Esophagus (tissue), 2 donors: ENCODE measurements around the gene AGAP2. TPM values are rescaled to one million over a fixed set of nuclear protein-coding genes. Genes with fewer than 3 reads are reported as not detected.
A peak's percentile ranks its signal among the peaks of the same experiment; 100 is the strongest.

Experiments
- H3K27ac ChIP-seq, 2 donors: one replicate each; pipeline ENCODE4 v1.5.1; 2013; ENCODE audit warnings: low read depth in 2 of 2, mild to moderate bottlenecking in 2 of 2, inconsistent platforms in 1 of 2, low read length in 1 of 2, moderate library complexity in 1 of 2
- H3K27me3 ChIP-seq, 2 donors: one replicate each; pipeline ENCODE4 v1.6.1; 2013; ENCODE audit warnings: low read length in 2 of 2, control low read depth in 1 of 2, mild to moderate bottlenecking in 1 of 2; ENCODE audit not compliant: insufficient read depth in 2 of 2, control insufficient read depth in 1 of 2
- H3K36me3 ChIP-seq, 2 donors: one replicate each; pipeline ENCODE4 v1.6.1; 2013; ENCODE audit warnings: low read length in 1 of 2; ENCODE audit not compliant: control insufficient read depth in 2 of 2, insufficient read depth in 2 of 2
- H3K4me1 ChIP-seq, 2 donors: one replicate each; pipeline ENCODE4 v1.6.1; 2013; ENCODE audit warnings: low read length in 1 of 2; ENCODE audit not compliant: control insufficient read depth in 2 of 2, insufficient read depth in 2 of 2
- H3K4me3 ChIP-seq, 2 donors: one replicate each; pipeline ENCODE4 v1.5.1; 2013; ENCODE audit warnings: low read length in 2 of 2, mild to moderate bottlenecking in 2 of 2, low read depth in 1 of 2, moderate library complexity in 1 of 2
- H3K9me3 ChIP-seq, 2 donors: one replicate each; pipeline ENCODE4 v1.6.1; 2013; ENCODE audit warnings: mild to moderate bottlenecking in 2 of 2, low read depth in 1 of 2, low read length in 1 of 2, moderate library complexity in 1 of 2; ENCODE audit not compliant: control insufficient read depth in 2 of 2, insufficient read depth in 1 of 2
- WGBS, 2 donors: extraction: QIAGEN DNeasy Blood & Tissue Kit; methylation state at CpG; one replicate each; pipeline ENCODE4 v1.1.7; 2013; 5-methylcytosine and 5-hydroxymethylcytosine counted together
- polyA plus RNA-seq, 2 donors: library from polyadenylated mRNA; stranded (reverse); fragments of 200-250 nt; gene quantifications; one replicate each; pipeline ENCODE4 v1.2.3, GENCODE V29; 2013
- donor health status: healthy with polysubstance abuse.
- donor health status: Bipolar disorder and iron deficiency.

The AGAP2 gene
- polyA plus RNA-seq, 2 donors: 0.61 to 0.94 TPM

GRCh38 chr12:57739914-57740538 lies 1.5 kb upstream of the AGAP2 start:
- no peak overlapping the region for H3K4me3 ChIP-seq
- H3K27ac ChIP-seq: no peak overlapping the region
- peaks cover 0 to 2% of the 10 kb centered on the region in 2 donors for H3K36me3 ChIP-seq
- H3K9me3 ChIP-seq: no peaks in the 10 kb centered on the region
- peaks cover 7 to 9% of the 10 kb centered on the region in 2 donors for H3K4me1 ChIP-seq
- WGBS, 2 donors: 32 to 45% methylated on average over 10 of the region's 10 CpGs
- H3K27me3 ChIP-seq: peaks cover 0 to 29% of the 10 kb centered on the region in 2 donors

GRCh38 chr12:57739387-57739786 lies 845 bp upstream of the AGAP2 start:
- H3K4me3 ChIP-seq: no peak overlapping the region
- H3K36me3 ChIP-seq: peaks cover 0 to 2% of the 10 kb centered on the region in 2 donors
- peaks cover 7 to 8% of the 10 kb centered on the region in 2 donors for H3K4me1 ChIP-seq
- H3K27me3 ChIP-seq: peaks cover 0 to 29% of the 10 kb centered on the region in 2 donors
- no peaks in the 10 kb centered on the region for H3K9me3 ChIP-seq
- no peak overlapping the region for H3K27ac ChIP-seq
- WGBS, 2 donors: 27 to 31% methylated on average over 7 of the region's 7 CpGs

- Histone ChIP-seq H3K4me1 (peaks cover 6 to 7% of the 10 kb centered on the region in 2 donors), H3K9me3 (no peaks in the 10 kb centered on the region), H3K27ac (no peak overlapping the region), H3K27me3 (peaks cover 0 to 29% of the 10 kb centered on the region in 2 donors), H3K36me3 (peaks cover 0 to 2% of the 10 kb centered on the region in 2 donors), H3K4me3 (peak overlapping the region; percentile 5 to 8)
- 22 to 24% methylated on average over 76 to 110 of the region's 110 CpGs for WGBS, 2 donors
Measured at GRCh38 chr12:57737467-57738460, 778 bp downstream of the AGAP2 start.

DNA sequence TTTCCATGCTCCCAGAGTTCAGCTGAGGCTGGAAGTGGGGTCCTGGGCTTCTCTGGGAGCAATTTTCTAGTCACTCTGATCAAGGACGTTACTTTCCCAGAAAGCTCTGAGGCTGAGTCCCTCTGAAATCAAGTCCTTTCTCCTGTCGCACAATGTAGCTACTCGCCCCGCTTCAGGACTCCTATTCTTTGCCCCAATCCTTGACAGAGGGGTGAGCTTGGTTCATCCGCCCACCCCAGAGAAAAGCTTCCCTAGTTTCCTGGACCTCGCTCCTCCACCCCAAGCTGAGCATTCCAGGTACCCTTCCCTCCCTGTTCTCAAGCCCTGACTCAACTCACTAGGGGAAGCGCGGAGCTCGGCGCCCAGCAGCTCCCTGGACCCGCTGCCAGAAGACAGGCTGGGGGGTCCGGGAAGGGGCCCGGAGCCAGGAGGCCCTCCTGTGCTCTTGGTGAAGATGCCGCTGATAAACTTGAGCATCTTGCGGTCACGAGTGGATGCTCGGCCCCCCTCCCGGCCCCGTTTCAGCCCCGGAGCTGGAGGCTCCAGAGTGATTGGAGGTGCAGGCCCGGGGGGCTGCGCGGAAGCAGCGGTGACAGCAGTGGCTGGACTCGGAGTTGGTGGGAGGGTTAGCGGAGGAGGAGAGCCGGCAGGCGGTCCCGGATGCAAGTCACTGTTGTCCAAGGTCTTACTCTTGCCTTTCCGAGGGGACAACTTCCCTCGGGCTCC lies 1.6 kb downstream of the AGAP2 start:
- Histone ChIP-seq H3K9me3 (no peaks in the 10 kb centered on the region), H3K4me1 (peaks cover 6 to 7% of the 10 kb centered on the region in 2 donors), H3K36me3 (peaks cover 0 to 2% of the 10 kb centered on the region in 2 donors), H3K4me3 (no peak overlapping the region), H3K27ac (no peak overlapping the region), H3K27me3 (peaks cover 0 to 29% of the 10 kb centered on the region in 2 donors)
- 26 to 27% methylated on average over 31 of the region's 31 CpGs for WGBS, 2 donors

GRCh38 chr12:57735952-57736740 lies 2.4 kb downstream of the AGAP2 start:
- Histone ChIP-seq H3K27ac (no peak overlapping the region), H3K27me3 (peaks cover 0 to 29% of the 10 kb centered on the region in 2 donors), H3K36me3 (peaks cover 0 to 2% of the 10 kb centered on the region in 2 donors), H3K9me3 (no peaks in the 10 kb centered on the region), H3K4me1 (peaks cover 6 to 7% of the 10 kb centered on the region in 2 donors), H3K4me3 (no peak overlapping the region)
- 18 to 31% methylated on average over 44 to 49 of the region's 49 CpGs for WGBS, 2 donors

GRCh38 chr12:57735198-57735855 lies 3.2 kb downstream of the AGAP2 start:
- H3K36me3 ChIP-seq: peaks cover 0 to 2% of the 10 kb centered on the region in 2 donors
- peaks cover 6 to 7% of the 10 kb centered on the region in 2 donors for H3K4me1 ChIP-seq
- H3K4me3 ChIP-seq: no peak overlapping the region
- peaks cover 0 to 29% of the 10 kb centered on the region in 2 donors for H3K27me3 ChIP-seq
- 30 to 34% methylated on average over 7 to 8 of the region's 8 CpGs for WGBS, 2 donors
- H3K9me3 ChIP-seq: no peaks in the 10 kb centered on the region
- no peak overlapping the region for H3K27ac ChIP-seq

GRCh38 chr12:57734591-57734990 lies 4.0 kb downstream of the AGAP2 start:
- Histone ChIP-seq H3K4me1 (peaks cover 6 to 7% of the 10 kb centered on the region in 2 donors), H3K4me3 (no peak overlapping the region), H3K27ac (no peak overlapping the region), H3K27me3 (peaks cover 0 to 25% of the 10 kb centered on the region in 2 donors), H3K36me3 (peaks cover 0 to 2% of the 10 kb centered on the region in 2 donors), H3K9me3 (no peaks in the 10 kb centered on the region)
- 64 to 69% methylated on average over 4 of the region's 4 CpGs for WGBS, 2 donors

DNA sequence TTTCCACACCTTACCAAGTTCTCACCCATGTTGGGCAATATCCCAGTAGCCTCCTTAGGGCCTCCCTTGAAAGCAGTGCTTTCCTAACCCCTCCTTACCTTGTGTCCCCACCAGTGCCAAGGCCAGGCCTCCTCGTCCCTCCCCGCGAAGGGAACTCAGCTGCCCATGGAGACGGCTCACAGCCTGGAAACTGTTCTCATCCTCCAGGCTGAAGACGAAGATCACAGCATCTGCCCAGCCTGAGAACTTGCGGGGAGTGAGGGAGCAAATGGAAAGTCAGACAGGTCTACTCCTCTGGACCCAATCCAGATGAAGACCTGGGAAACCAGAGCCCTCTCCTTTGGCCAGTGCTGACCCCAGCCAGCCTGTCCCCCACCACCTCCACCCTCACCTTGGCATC lies 4.6 kb downstream of the AGAP2 start:
- 77 to 87% methylated on average over 6 of the region's 6 CpGs for WGBS, 2 donors
- Histone ChIP-seq H3K4me1 (peaks cover 6 to 7% of the 10 kb centered on the region in 2 donors), H3K36me3 (peaks cover 0 to 2% of the 10 kb centered on the region in 2 donors), H3K27ac (no peak overlapping the region), H3K27me3 (peaks cover 0 to 20% of the 10 kb centered on the region in 2 donors), H3K4me3 (no peak overlapping the region), H3K9me3 (no peaks in the 10 kb centered on the region)
